Skin epidermis (tissue), 12 donors: ENCODE data around the gene FGF9.

Source experiments
- H3K27ac ChIP-seq, 21 experiments: fragments of 200-600 bp; sonication (generic) in 11 of 21; one replicate each; pipeline ENCODE4 v1.5.0; 2020; ENCODE audit warnings: mild to moderate bottlenecking in 3 of 21, inconsistent platforms in 2 of 21, moderate library complexity in 2 of 21
- H3K4me3 ChIP-seq, 7 experiments: fragments of 200-600 bp; sonication (generic) in 2 of 7; one replicate each; pipeline ENCODE4 v1.5.0; 2020; ENCODE audit warnings: inconsistent platforms in 2 of 7, mild to moderate bottlenecking in 2 of 7, moderate library complexity in 1 of 7

The FGF9 gene

GRCh38 chr13:21673789-21674489 is 3.1 kb downstream of the FGF9 start:
- no peak overlapping the region for H3K27ac ChIP-seq
- peak overlapping the region; percentile 33 to 50 (median 36) for H3K4me3 ChIP-seq

- no peak overlapping the region for H3K27ac ChIP-seq
- peak overlapping the region; percentile 33 to 50 (median 36) for H3K4me3 ChIP-seq
Measured at GRCh38 chr13:21674490-21675009, 3.7 kb downstream of the FGF9 start.

GRCh38 chr13:21675095-21675991 is 4.5 kb downstream of the FGF9 start:
- H3K27ac ChIP-seq: no peak overlapping the region
- H3K4me3 ChIP-seq: peak overlapping the region in 6 of 7 experiments; percentile 7 to 50 (median 26)

GRCh38 chr13:21676611-21677021 is 5.7 kb downstream of the FGF9 start:
- no peak overlapping the region for H3K27ac ChIP-seq
- no peak overlapping the region for H3K4me3 ChIP-seq

GRCh38 chr13:21677075-21677623 is 6.3 kb downstream of the FGF9 start:
- H3K27ac ChIP-seq: no peak overlapping the region
- H3K4me3 ChIP-seq: no peak overlapping the region

GRCh38 chr13:21683034-21683733 is 12.3 kb downstream of the FGF9 start:
- no peak overlapping the region for H3K27ac ChIP-seq
- no peak overlapping the region for H3K4me3 ChIP-seq

- Histone ChIP-seq H3K27ac (no peak overlapping the region), H3K4me3 (no peak overlapping the region)
Measured at GRCh38 chr13:21684576-21684975, 13.7 kb downstream of the FGF9 start.

- H3K4me3 ChIP-seq: no peak overlapping the region
Measured at GRCh38 chr13:21685485-21686064, 14.7 kb downstream of the FGF9 start.

GRCh38 chr13:21686751-21687391 is 16.0 kb downstream of the FGF9 start:
- H3K27ac ChIP-seq: no peak overlapping the region

More at GRCh38 chr13:21685485-21686064, 14.7 kb downstream of the FGF9 start:
- H3K27ac ChIP-seq: no peak overlapping the region

GRCh38 chr13:21688056-21688455 is 17.2 kb downstream of the FGF9 start:
- Histone ChIP-seq H3K27ac (no peak overlapping the region), H3K4me3 (no peak overlapping the region)

More at GRCh38 chr13:21686751-21687391, 16.0 kb downstream of the FGF9 start:
- H3K4me3 ChIP-seq: no peak overlapping the region

GRCh38 chr13:21689097-21689496 is 18.2 kb downstream of the FGF9 start:
- no peak overlapping the region for H3K27ac ChIP-seq

GRCh38 chr13:21690955-21691354 is 20.1 kb downstream of the FGF9 start:
- H3K27ac ChIP-seq: no peak overlapping the region
- no peak overlapping the region for H3K4me3 ChIP-seq

More at GRCh38 chr13:21689097-21689496, 18.2 kb downstream of the FGF9 start:
- H3K4me3 ChIP-seq: no peak overlapping the region

GRCh38 chr13:21691500-21691899 is 20.6 kb downstream of the FGF9 start:
- no peak overlapping the region for H3K4me3 ChIP-seq
- H3K27ac ChIP-seq: no peak overlapping the region

GRCh38 chr13:21691928-21692327 is 21.1 kb downstream of the FGF9 start:
- H3K4me3 ChIP-seq: no peak overlapping the region
- no peak overlapping the region for H3K27ac ChIP-seq

GRCh38 chr13:21694831-21695230 is 24.0 kb downstream of the FGF9 start:
- Histone ChIP-seq H3K4me3 (no peak overlapping the region), H3K27ac (no peak overlapping the region)

GRCh38 chr13:21695546-21695945 is 24.7 kb downstream of the FGF9 start:
- H3K4me3 ChIP-seq: no peak overlapping the region
- no peak overlapping the region for H3K27ac ChIP-seq

- no peak overlapping the region for H3K27ac ChIP-seq
- no peak overlapping the region for H3K4me3 ChIP-seq
Measured at GRCh38 chr13:21696865-21697448, 26.1 kb downstream of the FGF9 start.

GRCh38 chr13:21698817-21699679 is 28.2 kb downstream of the FGF9 start:
- Histone ChIP-seq H3K4me3 (no peak overlapping the region), H3K27ac (no peak overlapping the region)
